GM06990 (cell line): Measurements from ENCODE around the gene SNTG2.

Experiments
- DNase-seq: peaks from one replicate; pipeline ENCODE4 v3.0.0-alpha.2; 2011; ENCODE audit not compliant: insufficient read length; ENCODE audit errors: extremely low read depth
- H3K27me3 ChIP-seq: replicated peaks from 2 replicates; pipeline ENCODE4 v1.6.0; 2011; ENCODE audit warnings: low read length; ENCODE audit not compliant: control insufficient read depth, insufficient read depth
- H3K36me3 ChIP-seq: 2 replicates; pipeline ENCODE4 v1.5.1; 2011; ENCODE audit warnings: low read length; ENCODE audit not compliant: control insufficient read depth, insufficient read depth
- H3K4me3 ChIP-seq: replicated peaks from 2 replicates; pipeline ENCODE4 v1.5.1; 2011; ENCODE audit warnings: low read depth, mild to moderate bottlenecking, control low read depth, low read length
- CTCF ChIP-seq: IDR thresholded peaks from 2 replicates; pipeline ENCODE4 v1.5.1; 2011; ENCODE audit warnings: low read length, control low read depth, mild to moderate bottlenecking, inconsistent platforms; ENCODE audit not compliant: insufficient read depth, poor library complexity, severe bottlenecking

The SNTG2 gene

GRCh38 chr2:950080-950966 lies at the start of gene SNTG2:
Gene SNTG2 (plus strand): TSS chr2:950849. CDS start chr2:950997, 148 bp downstream.
- no peak for TF ChIP-seq CTCF
- peak within 1 kb of the TSS; percentile 31 for H3K4me3 ChIP-seq

GRCh38 chr2:902584-902983 lies 48.1 kb upstream of the SNTG2 start:
- Histone ChIP-seq H3K36me3 (no peaks in the 10 kb centered on the region), H3K4me3 (no peak overlapping the region), H3K27me3 (no peaks in the 10 kb centered on the region)
- no peak for DNase-seq
- no peak for TF ChIP-seq CTCF

More at GRCh38 chr2:950080-950966, at the start of gene SNTG2:
- no peak for DNase-seq
- no peaks in the 10 kb centered on the region for H3K27me3 ChIP-seq
- no peaks in the 10 kb centered on the region for H3K36me3 ChIP-seq

DNA sequence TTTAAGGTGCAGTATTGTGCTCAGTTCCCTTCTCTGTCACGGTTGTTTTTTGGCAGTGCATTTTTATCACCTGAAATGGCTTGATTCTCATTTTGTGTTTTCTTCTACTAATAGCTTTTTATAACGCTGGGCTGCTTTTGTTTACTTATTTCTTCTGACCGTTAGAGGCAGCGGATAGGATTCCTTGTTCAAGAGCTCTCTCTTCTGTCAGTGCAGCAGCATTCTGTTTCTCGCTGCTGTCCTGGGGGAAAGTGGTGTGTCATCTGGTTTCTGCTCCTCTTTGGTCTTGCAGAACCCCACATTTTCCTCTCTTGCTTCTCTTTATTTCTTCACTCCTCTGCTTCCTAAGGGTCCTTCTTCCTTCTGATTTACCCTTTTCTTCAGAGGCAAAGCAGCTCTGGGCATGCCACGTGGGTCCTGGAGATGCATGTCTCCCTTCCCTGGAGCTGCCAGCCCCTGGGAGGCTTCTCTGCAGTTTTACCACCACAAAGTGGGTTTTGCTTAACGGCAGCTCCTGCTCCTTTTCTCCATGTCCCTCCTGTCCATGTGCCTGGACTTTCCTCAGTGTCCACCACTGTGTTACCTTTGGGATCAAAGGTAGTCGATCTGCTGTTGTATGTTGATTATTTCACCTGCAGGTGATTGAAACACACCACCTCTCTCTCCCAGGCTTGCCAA lies 47.3 kb upstream of the SNTG2 start:
- no peaks in the 10 kb centered on the region for H3K36me3 ChIP-seq
- no peak for DNase-seq
- TF ChIP-seq CTCF: no peak
- H3K4me3 ChIP-seq: no peak overlapping the region
- H3K27me3 ChIP-seq: no peaks in the 10 kb centered on the region

GRCh38 chr2:904246-905024 lies 46.2 kb upstream of the SNTG2 start:
- H3K27me3 ChIP-seq: no peaks in the 10 kb centered on the region
- no peak for DNase-seq
- H3K36me3 ChIP-seq: no peaks in the 10 kb centered on the region
- TF ChIP-seq CTCF: no peak
- H3K4me3 ChIP-seq: no peak overlapping the region

GRCh38 chr2:905091-905832 lies 45.4 kb upstream of the SNTG2 start:
- no peak for TF ChIP-seq CTCF
- no peaks in the 10 kb centered on the region for H3K36me3 ChIP-seq
- no peak overlapping the region for H3K4me3 ChIP-seq
- H3K27me3 ChIP-seq: no peaks in the 10 kb centered on the region
- no peak for DNase-seq
